Endothelial cell of umbilical vein (primary cell): ENCODE data around the gene UBD.

Source experiments
- EZH2 ChIP-seq: IDR thresholded peaks from 2 replicates; pipeline ENCODE4 v1.6.1; 2012; ENCODE audit warnings: borderline replicate concordance, low read depth, mild to moderate bottlenecking, moderate library complexity, low read length, inconsistent platforms; ENCODE audit not compliant: severe bottlenecking
- FOS ChIP-seq: IDR thresholded peaks from 2 replicates; pipeline ENCODE4 v1.6.1; 2011; ENCODE audit warnings: mild to moderate bottlenecking, low read length, moderate library complexity, borderline replicate concordance; ENCODE audit not compliant: insufficient read depth
- MYC ChIP-seq: IDR thresholded peaks from one replicate; pipeline ENCODE4 v1.6.1; 2011; ENCODE audit warnings: mild to moderate bottlenecking, low read depth, low read length
- POLR2A ChIP-seq: IDR thresholded peaks from 2 replicates; pipeline ENCODE4 v1.6.1; 2012; ENCODE audit warnings: low read depth, mild to moderate bottlenecking, control low read depth, low read length
- POLR2AphosphoS5 ChIP-seq: IDR thresholded peaks from 2 replicates; pipeline ENCODE4 v1.6.1; 2012; ENCODE audit warnings: low read depth, mild to moderate bottlenecking, control low read depth, low read length, moderate library complexity; ENCODE audit not compliant: insufficient read depth
- TF ChIP-seq, protein P1 (sequence below), 2 donors: IDR thresholded peaks; 1 replicate in 1 of 2; 2 replicates in 1 of 2; pipeline ENCODE4 v1.5.1; 2011; ENCODE audit warnings: low read length in 2 of 2, mild to moderate bottlenecking in 2 of 2, moderate library complexity in 2 of 2, control low read depth in 1 of 2, inconsistent platforms in 1 of 2, low read depth in 1 of 2; ENCODE audit not compliant: insufficient read depth in 1 of 2; ENCODE audit errors: extremely low read depth in 1 of 2

DNA sequence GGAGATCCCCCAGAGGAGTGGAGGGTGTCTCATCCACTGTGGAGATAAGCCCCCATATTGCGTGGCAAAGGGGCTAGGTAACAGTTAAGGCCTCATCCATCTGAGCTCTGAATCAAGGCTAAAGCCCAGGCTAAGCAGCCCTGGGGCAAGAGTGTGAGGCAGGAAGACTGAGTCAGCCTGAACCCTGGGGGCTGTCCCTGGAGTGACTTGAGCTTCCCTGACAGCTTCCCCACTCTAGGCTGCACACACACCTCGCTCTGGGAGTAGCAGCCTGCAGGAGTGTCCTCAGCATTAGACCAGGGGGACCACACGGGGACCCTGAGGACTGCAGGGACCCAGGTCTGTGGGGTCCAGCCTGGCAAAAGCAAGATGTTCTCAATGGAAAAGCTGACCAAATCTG is 27.9 kb downstream of the UBD start:
- TF ChIP-seq POLR2AphosphoS5 = no peak
- TF ChIP-seq, protein P1, sequence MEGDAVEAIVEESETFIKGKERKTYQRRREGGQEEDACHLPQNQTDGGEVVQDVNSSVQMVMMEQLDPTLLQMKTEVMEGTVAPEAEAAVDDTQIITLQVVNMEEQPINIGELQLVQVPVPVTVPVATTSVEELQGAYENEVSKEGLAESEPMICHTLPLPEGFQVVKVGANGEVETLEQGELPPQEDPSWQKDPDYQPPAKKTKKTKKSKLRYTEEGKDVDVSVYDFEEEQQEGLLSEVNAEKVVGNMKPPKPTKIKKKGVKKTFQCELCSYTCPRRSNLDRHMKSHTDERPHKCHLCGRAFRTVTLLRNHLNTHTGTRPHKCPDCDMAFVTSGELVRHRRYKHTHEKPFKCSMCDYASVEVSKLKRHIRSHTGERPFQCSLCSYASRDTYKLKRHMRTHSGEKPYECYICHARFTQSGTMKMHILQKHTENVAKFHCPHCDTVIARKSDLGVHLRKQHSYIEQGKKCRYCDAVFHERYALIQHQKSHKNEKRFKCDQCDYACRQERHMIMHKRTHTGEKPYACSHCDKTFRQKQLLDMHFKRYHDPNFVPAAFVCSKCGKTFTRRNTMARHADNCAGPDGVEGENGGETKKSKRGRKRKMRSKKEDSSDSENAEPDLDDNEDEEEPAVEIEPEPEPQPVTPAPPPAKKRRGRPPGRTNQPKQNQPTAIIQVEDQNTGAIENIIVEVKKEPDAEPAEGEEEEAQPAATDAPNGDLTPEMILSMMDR (IDR thresholded peaks at IDR 0.05; ENCODE audit: extremely low read depth in 1 of 2, insufficient read depth in 1 of 2, low read depth in 1 of 2, low read length in 2 of 2) = no peak
- no peak for TF ChIP-seq POLR2A
- TF ChIP-seq MYC = no peak
- no peak for TF ChIP-seq FOS
- no peak for TF ChIP-seq EZH2
